EH (cell line): ENCODE results near the gene PRDM2.

Experiments used
- DNase-seq: peaks from one replicate; pipeline ENCODE4 v3.0.0-alpha.2; 2015; ENCODE audit warnings: low read depth

Gene PRDM2

DNA sequence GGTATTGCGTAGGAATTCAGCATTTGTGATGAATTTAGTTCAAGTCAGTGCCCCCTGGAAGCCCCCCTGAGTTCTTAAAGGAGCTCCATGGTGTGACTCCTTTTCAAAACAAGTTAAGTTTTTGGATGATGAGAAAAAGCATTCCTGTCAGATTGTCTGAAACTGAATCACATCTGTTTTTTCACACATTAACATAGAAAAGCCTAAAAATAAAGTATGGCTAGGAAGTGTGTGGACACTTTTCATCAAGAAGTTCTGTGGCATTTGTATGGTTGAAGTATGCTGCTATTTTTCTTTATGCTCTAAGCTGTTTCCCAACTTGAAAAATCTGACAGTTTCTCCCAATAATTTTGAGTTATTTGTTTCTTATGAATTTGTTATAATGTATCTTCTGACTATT lies 33.7 kb downstream of the PRDM2 start:
- DNase-seq = peak; percentile 12

- DNase-seq = no peak
These were observed 35.4 kb downstream of the PRDM2 start for GRCh38 chr1:13735168-13735930.

GRCh38 chr1:13737398-13737797 lies 37.4 kb downstream of the PRDM2 start:
- no peak for DNase-seq

DNA sequence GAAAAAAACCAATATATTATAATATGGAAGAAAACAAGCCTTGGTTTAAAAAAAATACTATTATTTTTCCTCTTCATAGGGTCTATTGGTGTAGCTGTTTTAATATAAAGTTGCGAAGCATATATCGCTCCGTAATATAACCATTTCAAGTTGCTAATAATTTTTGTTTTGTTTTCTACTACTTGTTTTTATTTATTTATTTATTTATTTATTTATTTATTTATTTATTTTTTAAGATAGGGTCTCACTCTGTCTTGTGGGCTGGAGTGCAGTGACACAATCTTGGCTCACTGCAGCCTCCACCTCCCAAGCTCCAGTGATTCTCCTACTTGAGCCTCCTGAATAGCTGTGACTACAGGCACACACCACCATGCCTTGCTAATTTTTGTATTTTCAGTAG lies 46.4 kb downstream of the PRDM2 start:
- DNase-seq = no peak

GRCh38 chr1:13748610-13749505 lies 48.9 kb downstream of the PRDM2 start:
- peak; percentile 96 for DNase-seq

- DNase-seq = peak; percentile 63
These were observed 49.8 kb downstream of the PRDM2 start for GRCh38 chr1:13749543-13750341.

DNA sequence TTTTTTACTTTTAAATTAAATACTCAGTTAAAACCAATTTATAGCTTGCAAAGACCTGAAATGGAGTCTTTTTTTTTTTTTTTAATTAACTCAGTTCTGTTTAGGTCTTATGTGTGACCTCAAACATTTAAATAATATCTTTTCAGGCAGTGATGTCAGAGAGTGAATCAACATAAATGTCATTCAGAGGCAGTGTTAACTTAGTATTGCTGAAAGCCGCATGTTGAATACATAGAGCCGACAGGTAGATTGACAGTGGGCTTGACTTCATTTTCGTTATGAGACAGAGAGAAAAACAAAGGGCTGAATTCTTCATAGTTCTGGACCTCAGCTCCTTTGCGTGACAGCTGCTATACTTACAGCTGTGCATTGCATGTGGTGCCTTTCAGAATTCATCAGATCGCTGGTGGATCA lies 51.5 kb downstream of the PRDM2 start:
- no peak for DNase-seq

DNA sequence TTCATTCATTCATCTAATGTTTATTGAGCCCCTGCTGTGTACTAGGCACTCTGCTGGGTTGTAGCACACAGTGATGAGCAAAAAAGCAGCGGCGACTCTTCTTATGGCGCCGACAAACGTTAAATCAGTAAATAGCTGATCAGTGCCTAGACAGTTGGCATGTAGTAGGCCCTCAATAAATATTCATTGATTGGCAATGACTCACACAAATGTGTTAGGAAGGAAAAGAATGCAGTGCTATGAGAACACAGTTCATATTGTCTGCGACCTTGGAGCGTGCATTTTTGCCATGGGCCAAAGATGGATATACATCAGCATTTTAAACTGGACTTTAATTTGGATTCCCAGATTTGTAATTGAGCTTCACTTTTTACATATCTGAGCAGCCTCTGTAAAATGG lies 52.0 kb downstream of the PRDM2 start:
- no peak for DNase-seq

DNA sequence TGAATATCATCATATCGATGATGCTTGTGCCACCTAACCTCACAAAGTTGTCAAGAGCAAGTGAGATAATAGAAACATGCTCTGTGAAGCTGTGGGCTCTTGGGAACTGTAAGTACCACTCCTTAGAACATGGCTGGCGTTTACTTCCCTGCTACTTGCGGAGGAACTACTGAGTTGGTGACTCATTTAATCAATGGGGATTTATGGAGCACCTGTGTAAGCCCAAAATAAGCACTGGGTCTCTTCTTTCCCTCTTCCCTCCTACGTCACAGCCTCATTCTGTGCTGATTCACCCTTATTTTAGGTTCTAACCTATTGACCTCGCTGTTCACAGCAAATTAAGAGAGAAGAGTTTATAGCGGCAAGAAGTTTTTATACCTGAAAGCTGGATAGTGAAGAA lies 52.9 kb downstream of the PRDM2 start:
- no peak for DNase-seq

GRCh38 chr1:13753636-13754402 lies 53.8 kb downstream of the PRDM2 start:
- no peak for DNase-seq

GRCh38 chr1:13754510-13755103 lies 54.6 kb downstream of the PRDM2 start:
- DNase-seq = peak; percentile 41

GRCh38 chr1:13756557-13757315 lies 56.7 kb downstream of the PRDM2 start:
- DNase-seq = no peak

DNA sequence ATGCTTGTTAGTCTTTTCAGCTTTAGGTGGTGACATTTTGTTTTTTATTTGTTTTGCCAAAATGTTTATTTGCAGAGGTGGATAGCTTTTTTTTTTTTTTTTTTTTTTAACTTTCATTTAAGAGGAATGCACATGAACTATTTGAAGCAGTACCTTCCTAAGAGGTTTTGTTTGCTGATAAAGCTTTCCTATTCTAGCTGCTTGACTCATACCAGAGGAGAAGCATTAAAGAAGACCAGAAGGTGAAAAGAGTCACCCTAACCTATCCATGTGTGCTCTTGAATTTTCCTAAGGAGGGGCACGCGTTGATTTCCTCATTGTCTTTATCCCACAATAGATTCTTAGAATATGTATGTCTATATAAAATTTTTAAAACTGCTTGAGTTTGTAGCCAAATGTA lies 57.7 kb downstream of the PRDM2 start:
- no peak for DNase-seq

GRCh38 chr1:13759072-13759471 lies 59.1 kb downstream of the PRDM2 start:
- DNase-seq = no peak

- no peak for DNase-seq
These were observed 60.4 kb downstream of the PRDM2 start for GRCh38 chr1:13760340-13760739.

- no peak for DNase-seq
These were observed 60.9 kb downstream of the PRDM2 start for GRCh38 chr1:13760921-13761320.

DNA sequence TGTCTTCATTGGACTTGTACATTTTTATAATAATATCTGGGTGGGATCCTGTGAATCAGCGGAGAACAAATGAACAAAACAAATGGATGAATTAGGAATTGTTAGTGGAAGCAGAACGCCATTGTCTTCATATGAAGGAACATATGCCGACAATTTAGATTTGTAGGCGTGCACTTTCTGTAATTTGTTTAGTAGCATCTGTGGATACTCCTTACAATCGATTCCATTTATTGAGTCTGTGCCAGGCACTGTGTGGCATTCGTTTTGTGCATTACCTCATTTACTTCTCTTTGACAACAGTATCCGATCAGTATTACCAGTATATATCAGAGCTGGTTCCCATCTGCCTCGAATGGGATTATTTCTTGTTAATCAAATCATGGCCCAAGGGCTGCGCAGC lies 61.9 kb downstream of the PRDM2 start:
- no peak for DNase-seq

- no peak for DNase-seq
These were observed 62.7 kb downstream of the PRDM2 start for GRCh38 chr1:13762642-13763041.

DNA sequence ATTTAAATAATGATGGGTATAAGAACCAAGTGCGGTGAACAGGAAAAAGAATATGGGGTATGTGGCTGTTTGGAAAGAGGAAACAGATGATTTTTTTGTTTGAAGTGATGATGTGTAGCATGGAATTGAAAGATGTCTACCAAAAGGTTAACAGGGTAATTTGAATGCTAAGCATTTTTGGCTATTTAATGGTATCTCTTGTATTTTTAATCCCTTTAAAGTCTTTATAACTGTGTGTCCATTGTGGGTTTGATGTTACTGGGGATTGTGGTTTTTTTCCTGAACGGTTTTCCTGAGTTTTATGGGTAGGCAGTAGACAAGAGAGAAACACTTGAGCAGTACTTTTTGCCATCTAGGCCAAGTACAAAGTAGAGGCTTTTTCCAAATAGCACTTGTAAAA lies 63.2 kb downstream of the PRDM2 start:
- DNase-seq = peak; percentile 39

DNA sequence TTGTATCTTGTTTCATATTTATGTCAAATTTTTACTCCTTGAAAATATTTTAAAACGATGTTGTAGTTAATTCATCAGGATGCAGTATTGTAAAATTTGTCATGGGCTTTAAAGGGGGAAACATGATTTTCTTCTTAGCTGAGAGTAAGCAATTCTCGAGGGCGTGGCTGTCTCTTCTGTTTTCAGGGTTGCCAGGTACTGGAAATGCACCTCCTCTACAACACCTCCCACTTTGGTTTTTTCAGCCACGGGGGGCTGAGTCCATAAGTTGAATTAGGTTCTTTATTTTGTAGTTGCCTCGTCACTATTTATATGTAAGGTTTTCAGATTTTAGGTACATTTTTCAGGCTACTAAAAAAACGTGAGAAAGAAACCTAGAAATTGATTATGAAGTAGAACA lies 64.0 kb downstream of the PRDM2 start:
- DNase-seq = no peak
